ENCODE results near the gene SLC9A5.

Gene SLC9A5

GRCh38 chr16:67270931-67271338 is 22.2 kb downstream of the SLC9A5 start:
- H3K9me3 ChIP-seq (ENCODE audit: insufficient read depth, low read length, severe bottlenecking) = no peaks in the 10 kb centered on the region

GRCh38 chr16:67271446-67271845 is 22.7 kb downstream of the SLC9A5 start:
- Histone ChIP-seq H3K4me3 (ENCODE audit: low read depth in 1 of 2, low read length in 2 of 2) (no peak overlapping the region), H3K9ac (ENCODE audit: low read depth, low read length) (no peak overlapping the region), H4K20me1 (ENCODE audit: insufficient read depth, low read length) (no peaks in the 10 kb centered on the region), H3K36me3 (ENCODE audit: insufficient read depth, low read length) (no peaks in the 10 kb centered on the region), H3K4me2 (ENCODE audit: insufficient read depth, low read length) (no peak overlapping the region), H3K9me3 (ENCODE audit: insufficient read depth, low read length, severe bottlenecking) (no peaks in the 10 kb centered on the region), H3K4me1 (ENCODE audit: insufficient read depth, low read length) (no peaks in the 10 kb centered on the region), H3K27ac (ENCODE audit: low read length) (no peak overlapping the region), H3K79me2 (ENCODE audit: insufficient read depth, low read length) (no peaks in the 10 kb centered on the region), H3K27me3 (ENCODE audit: insufficient read depth, low read length, poor library complexity) (no peaks in the 10 kb centered on the region), H2AFZ (ENCODE audit: low read depth, low read length) (no peak overlapping the region)
- DNase-seq (no peak), ATAC-seq (ENCODE audit: insufficient read depth, low read depth) (no peak)
- TF ChIP-seq EZH2 (IDR thresholded peaks at IDR 0.05; ENCODE audit: borderline replicate concordance, low read depth, low read length, severe bottlenecking) = no peak
- TF ChIP-seq CTCF (IDR thresholded peaks at IDR 0.05; ENCODE audit: borderline replicate concordance, extremely low read depth, low read length, poor library complexity, severe bottlenecking) = no peak

More at GRCh38 chr16:67270931-67271338, 22.2 kb downstream of the SLC9A5 start:
- Histone ChIP-seq H2AFZ (ENCODE audit: low read depth, low read length) (no peak overlapping the region), H4K20me1 (ENCODE audit: insufficient read depth, low read length) (no peaks in the 10 kb centered on the region), H3K27me3 (ENCODE audit: insufficient read depth, low read length, poor library complexity) (peaks cover 3% of the 10 kb centered on the region), H3K4me1 (ENCODE audit: insufficient read depth, low read length) (no peaks in the 10 kb centered on the region), H3K79me2 (ENCODE audit: insufficient read depth, low read length) (no peaks in the 10 kb centered on the region), H3K4me2 (ENCODE audit: insufficient read depth, low read length) (no peak overlapping the region), H3K9ac (ENCODE audit: low read depth, low read length) (no peak overlapping the region), H3K27ac (ENCODE audit: low read length) (no peak overlapping the region), H3K4me3 (ENCODE audit: low read depth in 1 of 2, low read length in 2 of 2) (no peak overlapping the region), H3K36me3 (ENCODE audit: insufficient read depth, low read length) (no peaks in the 10 kb centered on the region)
- TF ChIP-seq CTCF (IDR thresholded peaks at IDR 0.05; ENCODE audit: borderline replicate concordance, extremely low read depth, low read length, poor library complexity, severe bottlenecking) = no peak
- no peak for TF ChIP-seq EZH2 (IDR thresholded peaks at IDR 0.05; ENCODE audit: borderline replicate concordance, low read depth, low read length, severe bottlenecking)
- no peak for ATAC-seq (ENCODE audit: insufficient read depth, low read depth)
- DNase-seq = no peak

GRCh38 chr16:67275321-67275720 is 26.5 kb downstream of the SLC9A5 start:
- Histone ChIP-seq H3K4me3 (ENCODE audit: low read depth in 1 of 2, low read length in 2 of 2) (no peak overlapping the region), H3K79me2 (ENCODE audit: insufficient read depth, low read length) (no peaks in the 10 kb centered on the region), H3K9me3 (ENCODE audit: insufficient read depth, low read length, severe bottlenecking) (no peaks in the 10 kb centered on the region), H3K4me2 (ENCODE audit: insufficient read depth, low read length) (no peak overlapping the region), H3K4me1 (ENCODE audit: insufficient read depth, low read length) (no peaks in the 10 kb centered on the region), H2AFZ (ENCODE audit: low read depth, low read length) (no peak overlapping the region), H3K27ac (ENCODE audit: low read length) (no peak overlapping the region), H3K36me3 (ENCODE audit: insufficient read depth, low read length) (no peaks in the 10 kb centered on the region), H4K20me1 (ENCODE audit: insufficient read depth, low read length) (no peaks in the 10 kb centered on the region), H3K9ac (ENCODE audit: low read depth, low read length) (no peak overlapping the region), H3K27me3 (ENCODE audit: insufficient read depth, low read length, poor library complexity) (no peaks in the 10 kb centered on the region)
- TF ChIP-seq EZH2 (IDR thresholded peaks at IDR 0.05; ENCODE audit: borderline replicate concordance, low read depth, low read length, severe bottlenecking) (no peak), CTCF (IDR thresholded peaks at IDR 0.05; ENCODE audit: borderline replicate concordance, extremely low read depth, low read length, poor library complexity, severe bottlenecking) (no peak)
- no peak for ATAC-seq (ENCODE audit: insufficient read depth, low read depth)
- no peak for DNase-seq
